Measurements from ENCODE around the gene RPGRIP1L.
"Not testable (repeated sequence)": the region's sequence is repeated elsewhere in the genome, so short reads cannot be mapped to it uniquely, and the experiment has no call there.

The RPGRIP1L gene

GRCh38 chr16:53711390-53711789 lies 7.7 kb upstream of the RPGRIP1L start:
- no peak for DNase-seq

DNA sequence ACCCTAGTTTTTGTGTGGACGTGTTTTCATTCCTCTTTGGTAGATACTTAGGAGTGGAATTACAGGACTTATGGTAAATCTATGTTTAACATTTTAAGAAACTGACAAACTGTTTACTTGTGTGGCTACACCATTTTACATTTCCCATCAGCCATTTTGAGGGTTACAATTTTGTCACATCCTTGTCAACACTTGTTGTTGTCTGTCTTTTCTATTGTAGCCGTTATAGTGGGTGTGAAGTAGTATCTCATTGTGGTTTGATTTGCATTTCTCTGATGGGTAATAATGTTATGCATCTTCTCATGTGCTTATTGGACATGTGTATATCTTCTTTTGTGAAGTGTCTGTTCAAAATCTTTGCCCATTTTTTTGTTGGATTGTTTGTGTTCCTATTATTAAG lies 4.8 kb upstream of the RPGRIP1L start:
- no peak for DNase-seq

GRCh38 chr16:53707671-53708070 lies 4.0 kb upstream of the RPGRIP1L start:
- no peak for DNase-seq

GRCh38 chr16:53704445-53704813 lies 770 bp upstream of the RPGRIP1L start:
- DNase-seq = no peak

DNA sequence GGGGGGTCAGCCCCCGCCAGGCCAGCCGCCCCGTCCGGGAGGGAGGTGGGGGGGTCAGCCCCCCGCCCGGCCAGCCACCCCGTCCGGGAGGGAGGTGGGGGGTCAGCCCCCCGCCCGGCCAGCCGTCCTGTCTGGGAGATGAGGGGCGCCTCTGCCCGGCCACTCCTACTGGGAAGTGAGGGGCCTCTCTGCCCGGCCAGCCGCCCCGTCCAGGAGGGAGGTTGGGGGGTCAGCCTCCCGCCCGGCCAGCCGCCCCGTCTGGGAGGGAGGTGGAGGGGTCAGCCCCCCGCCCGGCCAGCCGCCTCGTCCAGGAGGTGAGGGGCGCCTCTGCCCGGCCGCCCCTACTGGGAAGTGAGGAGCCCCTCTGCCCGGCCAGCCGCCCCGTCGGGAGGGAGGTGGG lies 5.4 kb downstream of the RPGRIP1L start:
- DNase-seq = not testable (repeated sequence)

- DNase-seq = no peak
Observed at GRCh38 chr16:53695070-53695469, 8.6 kb downstream of the RPGRIP1L start.

GRCh38 chr16:53693320-53693719 lies 10.3 kb downstream of the RPGRIP1L start:
- no peak for DNase-seq

- no peak for DNase-seq
Observed at GRCh38 chr16:53692146-53692545, 11.5 kb downstream of the RPGRIP1L start.

DNA sequence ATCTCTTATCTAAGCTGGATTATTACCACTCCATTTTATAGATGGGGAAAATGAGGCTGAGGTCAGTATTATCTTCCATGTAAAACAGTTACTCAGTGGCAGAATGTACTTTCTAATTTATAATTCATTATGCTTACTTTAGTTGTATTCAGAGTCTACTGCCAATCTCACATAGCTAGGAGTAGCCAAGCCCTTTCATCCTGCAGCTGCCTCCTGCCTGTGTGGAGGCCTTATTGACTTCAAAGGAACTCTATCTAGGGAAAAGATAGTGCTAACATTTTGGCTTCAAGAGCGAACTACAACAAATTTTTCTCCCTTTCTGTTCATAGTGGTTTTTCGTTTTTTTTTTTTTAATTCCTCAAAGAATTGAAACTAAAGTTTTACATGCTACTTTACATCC lies 12.9 kb downstream of the RPGRIP1L start:
- no peak for DNase-seq

DNA sequence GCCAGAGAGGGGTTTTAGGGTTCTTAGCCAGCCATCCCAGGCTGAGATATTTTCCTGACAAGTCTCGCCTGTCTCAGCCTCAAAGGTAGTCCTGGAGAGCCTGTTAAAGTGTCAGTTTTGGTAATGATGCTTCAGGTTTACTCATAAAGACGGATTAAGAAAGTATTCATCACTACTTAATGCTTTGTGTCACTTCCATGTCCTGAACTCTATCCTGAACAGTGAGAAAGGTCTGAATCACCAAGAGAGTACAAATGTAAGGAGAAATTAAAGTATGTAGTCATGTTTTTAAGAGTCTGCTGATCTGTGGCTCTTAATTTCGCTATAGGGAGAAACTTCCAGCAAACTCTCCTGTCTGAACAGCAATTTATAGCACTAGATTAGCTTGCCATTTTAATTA lies 14.0 kb downstream of the RPGRIP1L start:
- no peak for DNase-seq

DNA sequence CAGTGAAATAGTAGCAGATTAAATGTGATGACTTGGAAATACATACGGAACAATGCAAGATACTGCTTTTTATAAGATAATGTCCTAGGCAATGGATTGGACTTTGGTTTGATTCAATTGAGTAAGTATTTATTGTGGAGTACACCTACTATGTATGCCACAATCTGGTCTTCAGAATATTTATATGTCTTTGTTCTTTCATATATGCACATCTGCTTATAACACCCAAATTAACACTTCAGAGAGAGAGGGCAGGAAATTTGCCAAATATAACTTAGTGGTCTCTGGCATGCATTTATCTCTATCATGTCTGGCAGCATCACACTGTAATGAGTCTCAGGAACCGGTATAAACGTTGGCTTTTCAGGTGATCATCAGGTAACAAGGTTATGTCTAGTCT lies 16.9 kb downstream of the RPGRIP1L start:
- no peak for DNase-seq

DNA sequence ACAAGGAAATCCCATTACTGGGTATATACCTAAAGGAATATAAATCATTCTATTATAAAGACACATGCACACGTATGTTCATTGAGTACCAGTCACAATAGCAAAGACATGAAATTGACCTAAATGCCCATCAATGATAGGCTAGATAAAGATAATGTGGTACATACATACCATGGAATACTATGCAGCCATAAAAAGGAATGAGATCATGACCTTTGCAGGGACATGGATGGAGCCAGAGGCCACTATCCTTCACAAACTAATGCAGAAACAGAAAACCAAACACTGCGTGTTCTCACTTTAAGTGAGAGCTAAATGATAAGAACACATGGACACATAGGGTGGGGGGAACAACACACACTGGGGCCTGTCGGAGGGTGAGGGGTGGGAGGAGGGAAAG lies 18.3 kb downstream of the RPGRIP1L start:
- DNase-seq = not testable (repeated sequence)

GRCh38 chr16:53681354-53681753 lies 22.3 kb downstream of the RPGRIP1L start:
- no peak for DNase-seq

DNA sequence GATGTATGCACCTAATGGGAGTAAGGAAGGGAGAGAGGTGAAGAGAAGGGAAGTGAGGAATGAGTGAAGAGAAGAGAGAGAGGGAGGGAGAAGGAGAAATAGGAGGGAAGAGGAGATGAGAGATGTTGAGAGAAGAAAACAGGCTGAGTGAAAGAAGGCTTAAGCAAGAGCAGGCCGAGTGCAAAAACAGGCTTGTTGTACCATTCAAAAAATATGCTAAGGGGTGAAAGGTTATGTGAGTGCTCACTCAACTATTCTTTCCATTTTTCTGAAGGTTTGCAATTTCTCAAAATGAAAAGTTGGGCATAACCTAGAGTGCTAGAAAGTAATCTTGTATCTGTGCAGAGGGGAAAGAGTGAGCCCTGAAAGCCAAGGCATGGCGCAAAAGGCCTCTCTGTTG lies 22.9 kb downstream of the RPGRIP1L start:
- no peak for DNase-seq

DNA sequence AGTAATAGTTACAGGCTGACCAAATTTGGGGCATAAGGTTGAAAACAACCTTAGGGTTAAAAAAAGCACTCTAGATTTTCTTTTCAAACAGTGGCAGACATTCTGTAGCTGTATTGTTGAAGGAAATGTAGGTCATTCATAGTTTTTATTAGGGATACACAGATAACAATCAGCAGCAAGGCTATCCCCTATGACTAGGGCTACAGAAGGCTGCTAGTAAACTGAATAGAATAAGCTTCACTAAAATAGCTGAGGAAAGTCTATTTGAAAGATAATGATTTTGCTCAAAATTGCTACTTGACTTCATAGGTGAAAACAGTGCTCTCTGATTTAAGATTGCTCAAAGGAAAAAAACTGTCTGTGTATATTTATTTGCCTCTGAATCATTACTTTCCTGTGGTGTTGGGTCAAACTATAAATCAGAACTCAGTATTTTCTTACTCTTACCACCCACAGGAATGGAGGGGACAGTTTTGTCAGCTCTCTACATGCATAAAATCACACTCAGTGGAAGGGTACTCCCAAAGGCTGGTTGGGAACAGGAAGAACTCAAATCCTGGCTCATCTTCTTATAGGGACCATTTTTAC lies 24.8 kb downstream of the RPGRIP1L start:
- no peak for DNase-seq

- DNase-seq = no peak
Observed at GRCh38 chr16:53678155-53678554, 25.5 kb downstream of the RPGRIP1L start.

GRCh38 chr16:53673189-53673588 lies 30.5 kb downstream of the RPGRIP1L start:
- DNase-seq = no peak

- no peak for DNase-seq
Observed at GRCh38 chr16:53672461-53672860, 31.2 kb downstream of the RPGRIP1L start.

DNA sequence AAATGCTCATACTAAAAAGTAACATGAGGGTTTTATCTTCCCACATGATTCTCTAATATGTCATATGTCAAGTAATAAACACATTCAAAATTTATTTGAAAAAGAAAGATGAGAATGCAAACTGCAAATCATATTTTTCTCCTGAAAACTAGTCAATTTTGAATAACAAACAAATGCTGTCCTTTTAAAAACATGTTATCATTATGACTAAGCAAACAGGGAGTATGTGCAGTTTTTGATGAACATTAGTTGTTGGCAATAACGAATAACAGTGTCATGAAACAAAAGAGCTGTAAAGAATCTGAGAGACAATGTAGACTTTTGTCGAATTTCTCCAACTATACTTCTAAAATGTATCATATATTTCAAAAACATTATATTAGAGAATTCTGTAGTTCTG lies 34.8 kb downstream of the RPGRIP1L start:
- no peak for DNase-seq

- DNase-seq = no peak
Observed at GRCh38 chr16:53666786-53667415, 36.8 kb downstream of the RPGRIP1L start.

- no peak for DNase-seq
Observed at GRCh38 chr16:53664724-53665345, 38.8 kb downstream of the RPGRIP1L start.

DNA sequence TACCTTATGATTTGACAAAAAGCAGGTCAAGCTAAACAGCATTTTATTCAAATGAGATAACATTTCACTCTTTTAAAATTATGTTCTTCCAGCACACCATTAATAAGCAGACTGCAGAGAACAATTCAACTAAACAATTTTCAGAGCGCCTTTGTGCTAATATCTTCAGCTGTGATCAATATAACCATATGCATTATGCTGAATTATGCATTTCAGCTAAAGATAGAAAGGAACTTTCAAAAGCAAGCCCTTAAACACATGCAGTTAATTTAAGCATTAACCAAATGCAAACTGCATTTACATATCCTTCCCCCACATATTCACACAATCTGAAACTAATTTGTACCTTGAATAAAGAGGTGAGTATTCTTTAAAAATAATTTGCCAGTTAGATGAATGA lies 41.6 kb downstream of the RPGRIP1L start:
- no peak for DNase-seq

- DNase-seq = no peak
Observed at GRCh38 chr16:53654946-53655345, 48.7 kb downstream of the RPGRIP1L start.

DNA sequence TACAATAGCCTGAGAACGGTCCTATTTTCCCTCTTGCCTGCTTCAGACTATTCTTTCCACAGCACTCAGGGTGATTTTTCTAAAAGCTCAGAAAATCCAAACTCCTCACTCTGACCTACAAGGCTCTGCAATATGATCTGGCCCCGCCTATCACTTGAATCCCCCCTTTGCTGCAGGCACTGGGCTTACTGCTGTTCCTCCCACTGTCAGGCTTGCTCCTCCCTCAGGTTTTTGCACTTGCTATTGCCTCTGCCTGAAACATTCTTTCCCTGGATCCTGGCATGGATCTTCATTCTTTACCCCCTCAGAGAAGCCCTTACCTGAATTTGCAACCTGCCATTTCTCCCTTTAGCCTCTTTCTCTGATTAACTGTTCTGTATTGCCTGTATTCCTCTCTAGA lies 52.3 kb downstream of the RPGRIP1L start:
- DNase-seq = no peak

DNA sequence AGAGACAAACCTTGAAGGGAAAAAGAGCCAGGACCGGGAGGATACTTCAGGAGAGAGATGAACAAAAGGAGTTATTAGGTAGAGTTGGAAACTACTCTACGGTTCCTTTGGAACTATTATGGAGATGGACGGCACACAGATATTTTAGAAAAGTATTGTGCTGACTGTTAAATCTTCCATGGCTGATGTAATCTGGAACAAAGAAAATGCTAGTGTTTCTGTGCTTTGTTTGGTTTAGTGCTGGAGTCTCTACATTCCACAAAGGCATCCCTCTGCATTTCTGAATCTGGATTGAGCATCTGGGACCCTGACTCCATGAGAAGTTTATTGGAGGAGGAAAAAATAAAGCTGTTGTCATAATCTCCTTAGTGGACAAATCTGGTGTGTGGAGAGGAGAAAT lies 57.2 kb downstream of the RPGRIP1L start:
- DNase-seq = no peak
